ENCODE results near the gene GULP1.
"Not testable (repeated sequence)": the region's sequence is repeated elsewhere in the genome, so short reads cannot be mapped to it uniquely, and the experiment has no call there.

Gene GULP1

DNA sequence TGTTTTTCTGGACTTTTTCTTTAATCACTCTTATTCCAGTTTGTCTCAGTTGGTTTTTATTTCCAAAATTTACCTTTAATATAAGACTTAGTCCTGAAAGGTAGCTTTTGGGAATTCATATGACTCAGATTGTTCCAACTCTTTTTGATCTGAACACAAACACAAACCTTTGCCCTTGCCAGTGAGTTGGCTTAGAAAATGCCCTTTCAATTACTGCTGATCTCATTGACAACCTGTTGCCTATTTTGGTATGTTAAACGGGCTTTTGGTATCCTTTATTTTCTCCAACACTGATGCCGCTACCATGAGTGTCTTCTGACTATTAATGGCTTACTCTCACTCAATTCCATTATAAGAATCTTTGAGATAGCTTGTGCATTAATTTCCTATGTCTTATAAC lies 143.4 kb downstream of the GULP1 start:
- no peak for DNase-seq

DNA sequence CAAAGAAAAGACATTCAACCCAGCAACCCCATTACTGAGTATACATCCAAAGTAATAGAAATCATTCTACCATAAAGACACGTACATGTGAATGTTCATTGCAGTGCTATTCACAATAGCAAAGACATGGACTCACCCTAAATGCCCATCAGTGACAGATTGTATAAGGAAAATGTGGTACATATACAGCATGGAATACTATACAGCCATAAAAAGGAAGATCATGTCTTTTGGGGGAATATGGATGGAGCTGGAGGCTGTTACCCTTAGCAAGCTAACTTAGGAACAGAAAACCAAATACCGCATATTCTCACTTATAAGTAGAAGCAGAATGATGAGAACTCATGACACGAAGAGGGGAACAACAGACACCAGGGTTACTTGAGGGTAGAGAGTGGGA lies 145.9 kb downstream of the GULP1 start:
- no peak for DNase-seq

GRCh38 chr2:188439986-188440385 lies 148.3 kb downstream of the GULP1 start:
- no peak for DNase-seq

GRCh38 chr2:188440849-188441248 lies 149.2 kb downstream of the GULP1 start:
- DNase-seq: no peak

DNA sequence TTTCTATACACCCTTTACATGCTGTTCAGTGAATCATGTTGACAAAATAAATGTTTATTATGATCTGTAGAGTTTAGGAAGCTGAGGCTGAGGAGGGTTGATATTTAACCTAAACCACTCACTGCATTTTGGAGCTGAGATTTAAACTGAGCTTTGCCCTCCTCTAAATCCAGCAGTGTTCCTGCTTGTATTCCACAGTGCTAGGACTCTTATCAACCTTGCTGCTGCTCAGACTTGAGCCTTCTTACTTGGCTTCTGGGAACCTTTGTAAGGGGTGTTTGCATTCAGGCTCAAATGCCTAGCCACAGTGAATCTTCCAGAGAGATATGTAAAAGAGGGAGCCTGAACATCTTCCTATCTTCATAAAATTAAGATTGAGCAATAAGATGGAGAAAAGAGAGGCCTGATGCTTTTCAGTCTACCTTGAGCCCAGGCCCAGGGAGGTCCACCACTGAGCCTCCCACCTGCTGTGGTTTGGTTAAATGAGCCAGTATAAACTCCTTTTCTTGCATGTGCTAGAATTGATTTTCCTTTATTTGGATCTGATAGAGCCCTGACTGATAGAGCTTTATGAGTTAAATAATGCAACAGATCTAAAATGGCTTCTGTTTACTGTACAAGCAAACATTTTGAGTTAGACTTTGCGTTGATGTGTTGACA lies 149.7 kb downstream of the GULP1 start:
- no peak for DNase-seq

DNA sequence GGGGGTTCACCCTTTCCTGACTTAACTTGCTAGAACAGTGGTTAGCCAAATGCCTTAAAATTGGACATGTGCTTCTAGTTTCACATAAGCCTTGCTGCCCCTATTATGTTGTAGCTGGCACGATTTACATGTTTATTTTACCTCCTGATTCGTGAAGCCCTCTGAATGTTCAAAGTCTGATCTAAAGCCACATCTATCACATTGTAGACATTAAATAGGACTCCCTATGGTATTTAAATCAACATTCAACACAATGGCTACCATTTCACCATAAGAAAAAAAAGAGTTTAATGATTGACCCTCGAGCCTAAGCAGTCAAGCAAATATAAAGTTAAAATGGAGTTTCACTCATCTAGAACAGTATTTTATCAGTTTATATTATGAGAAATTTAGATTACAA lies 151.5 kb downstream of the GULP1 start:
- no peak for DNase-seq

- no peak for DNase-seq
Measured at GRCh38 chr2:188444106-188444835, 152.6 kb downstream of the GULP1 start.

GRCh38 chr2:188449561-188449960 lies 157.9 kb downstream of the GULP1 start:
- no peak for DNase-seq

DNA sequence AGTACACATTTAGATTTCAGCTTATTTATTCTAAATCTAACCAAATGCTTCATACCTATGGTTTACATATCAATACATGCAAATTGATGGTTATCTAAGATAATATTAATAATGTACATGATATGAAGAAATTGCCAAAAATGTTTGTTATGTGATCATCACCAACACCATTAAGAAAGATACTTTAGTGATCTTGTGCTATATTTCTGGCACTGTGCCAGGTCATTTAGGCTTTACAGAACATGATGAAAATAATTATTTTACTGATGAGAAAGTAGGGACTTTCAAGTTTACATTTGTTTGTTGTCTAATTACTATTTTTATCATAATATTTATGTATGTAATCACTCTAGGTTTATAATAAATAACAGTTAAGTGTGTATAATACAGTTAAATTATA lies 158.3 kb downstream of the GULP1 start:
- DNase-seq: no peak

- no peak for DNase-seq
Measured at GRCh38 chr2:188450732-188451483, 159.2 kb downstream of the GULP1 start.

DNA sequence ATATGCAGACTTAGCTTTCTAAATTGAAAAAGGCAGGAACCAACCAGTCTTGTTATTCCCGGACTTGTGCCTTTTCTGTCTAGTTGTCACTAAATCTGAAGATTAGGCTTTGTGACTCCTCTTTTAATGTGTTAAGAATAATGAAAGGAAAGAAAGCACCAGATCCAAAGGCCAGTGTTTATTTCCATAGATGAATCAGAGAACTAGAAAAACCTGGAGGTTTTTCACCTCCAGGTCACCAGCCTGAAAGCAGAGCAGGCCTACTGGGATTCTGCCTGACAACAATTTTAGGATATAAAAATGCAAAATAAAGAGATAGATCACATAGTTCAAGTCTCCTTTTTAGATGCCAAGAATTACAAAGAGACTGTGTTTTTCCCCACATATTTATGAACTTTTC lies 160.4 kb downstream of the GULP1 start:
- DNase-seq: no peak

GRCh38 chr2:188456114-188456909 lies 164.6 kb downstream of the GULP1 start:
- no peak for DNase-seq

- no peak for DNase-seq
Measured at GRCh38 chr2:188459061-188459460, 167.4 kb downstream of the GULP1 start.

DNA sequence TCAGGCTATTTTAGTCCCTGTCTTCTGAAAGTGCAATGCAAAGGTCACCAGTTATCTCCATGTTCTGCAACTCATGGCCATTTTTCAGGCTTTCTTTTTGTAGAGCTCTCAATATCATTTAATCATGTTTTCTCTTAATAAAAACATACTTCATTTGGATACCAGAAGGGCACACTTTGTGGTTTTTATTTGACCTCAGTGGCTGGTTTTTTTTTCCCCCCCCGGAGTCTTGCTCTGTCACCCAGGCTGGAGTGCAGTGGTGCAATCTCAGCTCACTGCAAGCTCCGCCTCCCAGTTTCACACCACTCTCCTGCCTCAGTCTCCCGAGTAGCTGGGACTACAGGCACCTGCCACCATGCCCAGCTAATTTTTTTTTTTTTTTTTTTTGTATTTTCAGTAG lies 174.4 kb downstream of the GULP1 start:
- DNase-seq: not testable (repeated sequence)

DNA sequence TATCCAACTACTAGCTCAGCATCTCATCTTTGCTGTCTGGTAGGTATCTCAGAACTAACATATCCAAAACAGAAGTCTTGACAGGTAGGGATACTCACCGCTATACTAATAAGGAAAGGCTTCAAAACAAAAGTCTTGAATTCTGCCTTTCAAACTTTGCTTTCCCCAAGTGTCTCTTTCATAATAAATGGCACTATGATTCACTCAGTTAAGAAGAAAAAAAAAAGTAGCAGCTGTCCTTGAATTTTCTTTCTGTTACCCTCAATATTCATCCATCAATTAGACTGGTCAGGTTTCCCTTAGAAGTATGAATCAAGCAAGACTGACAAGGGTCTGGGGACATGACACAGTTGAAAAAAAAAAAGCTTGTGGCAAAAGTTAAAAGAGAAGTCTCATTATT lies 175.1 kb downstream of the GULP1 start:
- DNase-seq: no peak

DNA sequence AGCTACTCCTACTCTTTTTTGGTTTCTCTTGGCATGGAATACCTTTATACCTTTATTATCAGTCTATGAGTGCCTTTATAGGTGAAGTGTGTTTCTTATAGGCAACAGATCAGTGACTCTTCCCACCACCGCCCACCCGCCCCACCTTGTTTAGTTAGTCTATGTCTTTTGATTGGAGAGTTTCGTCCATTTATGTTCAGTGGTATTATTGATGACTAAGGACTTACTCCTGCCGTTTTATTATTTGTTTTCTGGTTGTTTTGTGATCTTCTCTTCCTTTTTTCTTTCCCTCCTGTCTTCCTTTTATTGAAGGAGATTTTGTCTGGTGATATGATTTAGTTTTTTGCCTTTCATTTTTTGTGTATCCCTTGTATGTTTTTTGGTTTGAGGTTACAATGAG lies 179.5 kb downstream of the GULP1 start:
- no peak for DNase-seq

DNA sequence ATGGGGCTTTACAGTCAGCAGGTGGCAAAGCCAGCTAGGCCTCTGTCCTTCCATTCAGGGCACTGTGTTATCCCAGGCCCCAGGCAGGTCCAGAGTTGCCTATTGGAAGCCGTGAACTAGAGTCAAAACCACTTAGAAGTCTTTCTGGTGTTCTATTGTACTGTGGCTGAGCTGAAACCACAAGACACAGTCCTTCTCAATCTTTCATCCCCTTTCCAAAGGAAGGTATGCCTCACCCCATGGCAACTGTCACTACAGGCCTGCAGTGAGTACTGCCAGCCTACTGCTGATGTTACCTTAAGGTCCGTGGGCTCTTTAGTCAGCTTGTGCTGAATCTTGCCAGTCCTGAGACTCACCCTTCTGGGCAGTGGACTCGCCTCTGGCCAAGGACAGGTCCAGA lies 181.6 kb downstream of the GULP1 start:
- DNase-seq: no peak

DNA sequence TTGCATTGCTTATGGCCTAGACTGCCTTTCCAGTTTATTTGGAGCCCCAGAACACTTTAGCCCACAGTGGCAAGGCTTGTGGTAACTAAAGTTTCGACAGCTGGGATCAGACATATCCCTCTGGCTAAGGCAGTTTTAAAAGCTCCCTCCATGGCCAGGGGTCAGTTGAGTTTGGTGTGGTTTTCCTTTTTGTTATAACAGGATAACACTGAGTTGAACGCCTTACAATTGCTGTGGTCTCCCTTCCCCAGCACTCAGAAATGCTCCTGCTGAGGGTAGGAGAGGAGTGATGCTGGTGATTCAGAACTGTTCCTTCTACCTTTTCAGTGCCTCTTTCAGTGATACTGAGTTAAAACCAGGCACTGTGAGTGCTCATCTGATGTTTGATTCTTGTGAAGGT lies 182.6 kb downstream of the GULP1 start:
- no peak for DNase-seq

GRCh38 chr2:188475945-188476344 lies 184.3 kb downstream of the GULP1 start:
- DNase-seq: no peak

DNA sequence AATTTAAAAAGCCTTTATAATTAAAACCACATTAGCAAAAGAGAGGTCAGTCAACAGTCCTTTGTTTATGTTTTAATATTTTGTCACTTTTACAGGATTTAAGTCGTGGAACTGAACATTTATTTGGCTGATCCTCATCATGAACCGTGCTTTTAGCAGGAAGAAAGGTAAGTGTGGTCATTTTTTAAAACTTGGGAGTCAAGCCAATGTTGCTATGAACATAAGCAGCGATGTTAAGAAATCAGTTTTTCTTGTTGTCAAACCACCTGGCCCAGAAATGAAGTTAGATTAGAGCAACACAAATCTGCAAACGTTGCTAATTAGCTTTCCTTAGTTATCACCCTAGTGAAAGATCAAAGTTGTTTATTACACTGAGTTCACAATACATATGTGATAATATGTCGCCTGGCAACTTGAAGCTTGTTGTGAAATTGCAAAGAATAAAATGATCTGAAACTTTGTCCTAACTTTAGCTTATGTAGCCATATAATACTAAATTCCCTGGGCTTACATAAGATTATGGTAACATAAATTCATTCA lies 186.0 kb downstream of the GULP1 start:
- no peak for DNase-seq

DNA sequence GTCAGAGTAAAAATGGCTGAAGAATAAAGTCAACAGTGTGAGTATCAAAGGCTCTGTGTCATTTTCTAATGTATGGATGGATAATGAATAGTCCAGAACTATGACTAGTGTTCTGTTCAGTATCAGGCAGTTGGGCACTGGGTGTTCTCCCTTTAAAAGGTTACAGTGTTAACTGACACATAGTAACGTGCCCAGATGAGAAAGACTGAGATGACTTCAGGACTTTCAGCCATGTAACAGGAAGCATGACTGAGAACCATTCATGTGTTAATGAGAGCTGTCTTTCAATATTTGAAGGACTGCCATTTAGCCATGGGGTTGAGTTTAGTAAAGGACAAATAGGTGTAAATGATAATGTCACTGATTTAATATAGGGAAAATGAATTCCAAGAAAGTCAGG lies 187.1 kb downstream of the GULP1 start:
- DNase-seq: no peak

GRCh38 chr2:188481474-188481873 lies 189.8 kb downstream of the GULP1 start:
- DNase-seq: no peak

DNA sequence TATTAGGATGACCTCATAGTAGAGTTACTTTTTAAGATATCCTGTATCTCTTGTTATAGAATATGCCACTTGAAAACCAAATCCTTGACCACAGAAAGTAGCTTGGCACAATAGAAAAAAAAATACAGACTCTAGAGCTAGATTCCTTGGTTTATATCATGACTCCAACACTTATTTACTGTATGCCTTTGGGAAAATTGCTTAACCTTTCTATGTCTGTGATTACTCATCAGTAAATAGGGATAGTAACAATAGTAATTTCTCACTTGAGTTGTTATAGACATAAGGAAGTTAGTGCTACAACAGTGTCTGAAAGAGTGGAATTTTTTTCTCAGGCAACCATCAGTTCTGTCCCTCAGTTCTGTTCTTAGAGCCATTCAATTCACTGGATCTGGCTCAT lies 193.8 kb downstream of the GULP1 start:
- DNase-seq: no peak
